H54 (cell line): Measurements from ENCODE around the gene CHD2.

Experiments
- DNase-seq: peaks from one replicate; pipeline ENCODE4 v3.0.0; 2011; ENCODE audit warnings: low spot score, mixed read lengths; ENCODE audit not compliant: insufficient read length
- FAIRE-seq: peaks from 3 replicates; lab custom pipeline; 2011; peaks lifted over from hg19 to GRCh38; lab: Jason Lieb, UNC
- POLR2A ChIP-seq: IDR thresholded peaks from 2 replicates; pipeline ENCODE4 v1.6.1; 2011; ENCODE audit warnings: low read depth, mild to moderate bottlenecking, low read length

The CHD2 gene

DNA sequence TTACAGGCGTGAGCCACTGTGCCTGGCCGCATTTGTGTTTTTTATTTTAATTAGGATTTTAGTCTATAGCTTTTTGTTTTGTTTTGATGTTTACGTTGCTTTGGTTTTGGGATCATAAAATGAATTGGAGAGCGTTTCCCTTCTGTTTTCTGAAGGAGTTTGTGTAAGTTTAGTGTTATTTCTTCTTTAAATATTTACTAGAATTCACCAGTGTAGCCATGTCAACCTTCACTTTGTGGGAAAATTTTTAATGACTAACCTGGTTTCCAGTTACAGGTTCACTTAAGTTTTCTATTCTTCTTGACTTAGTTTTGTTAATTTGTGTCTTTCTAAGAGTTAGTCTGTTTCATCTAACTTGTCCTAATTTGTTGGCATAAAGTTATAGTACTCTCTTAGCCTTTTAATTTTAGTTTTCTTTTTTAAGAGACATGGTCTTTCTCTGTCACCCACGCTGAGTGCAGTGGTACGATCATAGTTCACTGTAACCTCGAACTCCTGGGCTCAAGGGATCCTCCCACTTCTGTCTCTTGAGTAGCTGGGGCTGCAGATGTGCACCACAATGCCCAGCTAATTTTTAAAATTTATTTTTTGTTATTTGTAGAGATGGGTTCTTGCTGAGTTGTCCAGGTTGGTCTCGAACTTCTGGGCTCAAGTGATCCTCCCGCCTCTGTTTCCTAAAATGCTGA, 61.0 kb downstream of the CHD2 start:
- DNase-seq (no peak), FAIRE-seq (no peak)
- TF ChIP-seq POLR2A = no peak

- DNase-seq (no peak), FAIRE-seq (no peak)
- no peak for TF ChIP-seq POLR2A
Observed at GRCh38 chr15:92962914-92963313, 62.8 kb downstream of the CHD2 start.

GRCh38 chr15:92963794-92964193, 63.7 kb downstream of the CHD2 start:
- no peak for TF ChIP-seq POLR2A
- no peak for DNase-seq
- no peak for FAIRE-seq

- FAIRE-seq = no peak
- no peak for DNase-seq
- no peak for TF ChIP-seq POLR2A
Observed at GRCh38 chr15:92968926-92969651, 69.0 kb downstream of the CHD2 start.

DNA sequence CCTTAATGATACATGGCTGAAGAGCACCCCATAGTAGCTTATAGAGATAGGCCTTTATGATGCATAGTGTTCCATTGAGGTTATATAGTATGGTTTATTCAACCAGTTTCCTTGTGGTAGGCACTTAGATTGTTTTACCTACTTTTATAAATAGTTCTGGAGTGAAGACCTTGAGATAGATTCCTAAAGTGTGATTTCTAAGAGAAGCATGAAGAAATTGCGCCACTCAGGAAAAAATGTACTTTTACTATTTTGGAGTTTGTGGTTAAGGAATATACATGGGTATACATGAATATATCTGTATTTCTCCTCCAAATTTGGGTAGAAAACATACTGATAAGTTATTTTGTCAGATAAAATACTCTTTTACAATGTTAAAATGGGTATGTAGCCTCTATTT, 70.5 kb downstream of the CHD2 start:
- TF ChIP-seq POLR2A = no peak
- no peak for DNase-seq
- FAIRE-seq = no peak

DNA sequence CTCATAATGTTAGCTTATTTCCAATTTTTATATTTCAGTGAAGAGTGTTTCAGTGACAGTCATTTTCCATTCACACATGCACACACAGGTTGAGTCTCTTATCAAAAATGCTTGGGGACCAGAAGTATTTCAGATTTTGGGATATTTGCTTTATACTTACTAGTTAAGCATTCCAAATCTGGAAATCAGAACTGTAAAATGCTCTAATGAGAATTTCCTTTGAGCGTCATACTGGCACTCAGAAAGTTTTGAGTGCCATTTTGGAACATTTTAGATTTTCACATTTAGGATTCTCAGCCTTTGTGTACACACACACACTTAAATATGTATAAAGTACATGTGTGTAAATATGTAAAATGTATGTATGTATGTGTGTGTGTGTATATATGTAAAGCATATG, 71.0 kb downstream of the CHD2 start:
- FAIRE-seq (no peak), DNase-seq (no peak)
- TF ChIP-seq POLR2A = no peak

DNA sequence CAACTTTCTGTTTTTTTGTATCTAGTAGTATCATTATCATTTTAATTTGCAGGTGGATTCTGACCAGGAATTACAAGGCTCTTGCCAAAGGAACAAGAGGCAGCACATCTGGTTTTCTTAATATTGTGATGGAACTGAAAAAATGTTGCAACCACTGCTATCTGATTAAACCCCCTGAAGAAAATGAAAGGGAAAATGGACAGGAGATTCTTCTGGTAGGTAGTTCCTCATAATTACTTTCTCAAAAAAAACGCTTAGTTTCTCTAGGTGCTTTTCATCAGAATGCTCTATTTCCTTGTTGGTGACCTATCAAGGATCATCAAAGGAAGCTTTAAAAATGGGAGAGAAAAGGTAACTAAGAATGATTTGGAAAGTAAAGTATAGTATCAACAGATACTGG, 71.6 kb downstream of the CHD2 start:
- FAIRE-seq = no peak
- TF ChIP-seq POLR2A = no peak
- no peak for DNase-seq

DNA sequence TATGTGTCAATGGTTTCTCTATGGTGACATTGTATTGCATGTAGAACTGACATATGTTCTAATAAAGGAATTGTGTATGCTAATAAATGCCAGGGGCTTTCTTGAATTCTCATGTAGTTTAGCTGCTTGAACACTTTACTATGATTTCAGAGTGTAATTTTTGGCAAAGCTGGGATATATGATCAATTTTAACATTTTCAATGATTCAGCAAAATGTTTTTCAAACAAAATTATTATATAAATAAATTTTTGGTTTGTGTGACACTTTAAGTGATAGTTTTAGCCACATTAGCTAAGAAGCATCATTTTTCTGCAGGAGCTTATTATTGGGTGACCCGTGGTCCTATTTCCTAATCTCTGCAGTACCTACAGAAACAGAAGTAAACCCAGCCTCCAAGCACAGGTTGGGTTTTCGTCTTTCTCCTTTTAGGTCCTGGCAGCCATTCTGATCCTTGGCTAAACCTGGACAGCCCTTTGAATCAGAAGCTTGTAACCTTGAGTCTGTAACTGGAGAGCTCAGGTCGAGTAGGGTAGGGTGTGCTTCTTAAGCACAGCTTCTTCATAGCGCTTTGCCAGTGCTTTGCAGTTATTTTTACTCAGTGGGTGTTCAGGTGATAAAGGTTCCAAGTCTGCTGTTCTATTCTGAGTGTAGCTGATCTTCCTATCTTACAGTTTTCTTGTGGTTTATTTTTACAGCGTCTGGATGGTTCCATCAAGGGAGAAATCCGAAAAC, 74.2 kb downstream of the CHD2 start:
- FAIRE-seq (no peak), DNase-seq (no peak)
- no peak for TF ChIP-seq POLR2A

DNA sequence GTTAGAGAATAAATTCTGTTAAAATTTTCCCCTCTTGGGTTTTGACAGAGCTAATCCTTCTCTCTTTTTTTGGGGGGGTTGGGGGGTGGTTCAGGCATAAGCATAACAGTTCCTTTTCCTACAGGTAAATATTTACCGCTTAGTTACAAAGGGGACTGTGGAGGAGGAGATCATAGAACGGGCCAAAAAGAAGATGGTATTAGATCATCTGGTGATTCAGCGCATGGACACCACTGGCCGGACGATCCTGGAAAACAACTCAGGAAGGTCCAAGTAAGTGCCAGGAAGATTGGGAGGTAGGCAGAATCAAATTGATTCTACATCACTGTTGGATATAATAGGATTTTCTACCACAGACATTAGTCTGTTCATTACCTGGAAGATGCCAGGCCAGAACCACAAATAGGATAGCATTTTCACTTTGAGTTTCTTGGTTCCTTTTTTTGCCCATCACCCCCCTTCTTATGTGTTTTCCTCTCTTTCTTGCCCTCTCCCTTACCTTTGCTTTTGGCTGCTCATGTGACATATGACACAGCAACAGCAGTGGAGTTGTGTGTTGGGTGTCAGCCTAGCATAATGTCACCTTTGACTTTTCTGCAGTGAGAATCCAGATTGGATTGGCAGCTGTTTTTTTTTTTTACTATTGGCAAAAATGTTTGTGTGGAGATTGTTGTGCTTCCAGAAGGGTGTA, 79.0 kb downstream of the CHD2 start:
- no peak for TF ChIP-seq POLR2A
- DNase-seq (no peak), FAIRE-seq (no peak)

GRCh38 chr15:92981333-92981732, 81.2 kb downstream of the CHD2 start:
- TF ChIP-seq POLR2A = no peak
- DNase-seq = no peak

DNA sequence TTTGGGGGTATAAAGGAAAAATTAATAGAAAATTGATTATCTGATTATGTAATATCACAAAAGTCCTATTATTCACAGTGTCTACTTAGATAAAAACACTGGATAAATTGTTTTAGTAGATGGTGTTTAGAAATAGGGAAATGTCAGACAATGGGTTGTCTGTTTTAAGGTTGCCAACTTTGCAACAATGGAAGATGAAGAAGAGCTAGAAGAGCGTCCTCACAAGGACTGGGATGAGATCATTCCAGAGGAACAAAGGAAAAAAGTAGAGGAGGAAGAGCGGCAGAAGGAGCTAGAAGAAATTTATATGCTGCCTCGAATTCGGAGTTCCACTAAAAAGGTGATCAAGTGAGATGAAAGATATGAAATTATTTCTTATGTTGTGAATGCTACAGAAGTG, 84.0 kb downstream of the CHD2 start:
- no peak for TF ChIP-seq POLR2A
- FAIRE-seq (no peak), DNase-seq (no peak)

More at GRCh38 chr15:92981333-92981732, 81.2 kb downstream of the CHD2 start:
- FAIRE-seq = peak; percentile 38

GRCh38 chr15:92989470-92989869, 89.3 kb downstream of the CHD2 start:
- DNase-seq (no peak), FAIRE-seq (no peak)
- TF ChIP-seq POLR2A = no peak

GRCh38 chr15:92990031-92990430, 89.9 kb downstream of the CHD2 start:
- DNase-seq = no peak
- no peak for TF ChIP-seq POLR2A
- no peak for FAIRE-seq

DNA sequence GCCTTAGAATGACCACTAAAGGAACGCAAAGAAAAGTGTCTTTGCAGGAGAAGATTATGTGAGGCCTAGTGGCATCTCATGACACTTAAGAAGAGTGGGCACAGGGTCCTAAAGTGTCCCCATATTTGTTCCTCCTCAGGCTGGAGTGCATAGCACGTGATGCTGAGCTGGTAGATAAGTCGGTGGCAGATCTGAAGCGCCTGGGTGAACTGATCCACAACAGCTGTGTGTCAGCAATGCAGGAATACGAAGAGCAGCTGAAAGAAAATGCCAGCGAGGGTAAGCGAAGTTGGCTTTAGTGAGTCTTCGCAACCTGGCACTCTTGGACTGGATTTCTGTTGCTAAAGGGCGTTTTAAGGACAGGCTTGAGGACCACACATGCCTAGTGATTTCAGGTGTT, 92.6 kb downstream of the CHD2 start:
- TF ChIP-seq POLR2A = no peak
- no peak for FAIRE-seq
- DNase-seq = no peak
